Stimulated activated CD8-positive, alpha-beta memory T cell treated with anti-CD3 and anti-CD28 coated beads, Interleukin-12 subunit alpha, Interleukin-12 subunit beta, amount 100 ng/mL, for 4 hours (primary cell): ENCODE data around the gene SNX9.
"Not testable (repeated sequence)": the region's sequence is repeated elsewhere in the genome, so short reads cannot be mapped to it uniquely, and the experiment has no call there.

Experiments
- DNase-seq: peaks from one replicate; pipeline ENCODE4 v3.0.0-alpha.2; 2020; ENCODE audit warnings: low read depth

The SNX9 gene

DNA sequence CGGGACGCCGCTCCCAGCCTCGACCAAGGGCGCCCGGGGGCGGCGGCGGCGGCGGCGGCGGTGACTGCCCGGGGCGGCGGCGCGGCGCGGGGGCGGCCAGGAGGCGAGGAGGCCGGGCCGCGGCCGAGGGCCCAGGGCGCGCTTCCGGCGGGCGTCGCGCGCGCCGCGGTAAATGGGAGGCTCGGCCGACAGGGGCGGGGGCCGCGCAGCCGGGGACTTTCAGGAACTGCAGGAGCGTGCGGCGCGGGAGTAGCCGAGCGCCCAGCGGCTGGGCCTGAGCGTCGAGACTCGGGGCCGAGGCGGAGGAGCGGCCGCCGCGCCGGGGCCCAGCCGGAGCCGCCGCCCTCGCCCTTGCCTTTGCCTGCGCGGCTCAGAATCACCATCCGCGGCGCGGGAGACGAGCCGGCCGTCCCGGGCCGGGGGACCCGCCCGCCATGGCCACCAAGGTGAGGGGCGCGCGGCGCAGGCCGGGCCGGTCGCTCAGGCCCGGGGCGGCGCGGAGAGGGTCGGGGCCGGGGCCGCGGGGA is at the start of gene SNX9:
SNX9 (plus strand) TSS at position 246 of the 527 bp plus-strand sequence; CDS start at position 435, 189 bp downstream.
- peak; percentile 51 for DNase-seq

DNA sequence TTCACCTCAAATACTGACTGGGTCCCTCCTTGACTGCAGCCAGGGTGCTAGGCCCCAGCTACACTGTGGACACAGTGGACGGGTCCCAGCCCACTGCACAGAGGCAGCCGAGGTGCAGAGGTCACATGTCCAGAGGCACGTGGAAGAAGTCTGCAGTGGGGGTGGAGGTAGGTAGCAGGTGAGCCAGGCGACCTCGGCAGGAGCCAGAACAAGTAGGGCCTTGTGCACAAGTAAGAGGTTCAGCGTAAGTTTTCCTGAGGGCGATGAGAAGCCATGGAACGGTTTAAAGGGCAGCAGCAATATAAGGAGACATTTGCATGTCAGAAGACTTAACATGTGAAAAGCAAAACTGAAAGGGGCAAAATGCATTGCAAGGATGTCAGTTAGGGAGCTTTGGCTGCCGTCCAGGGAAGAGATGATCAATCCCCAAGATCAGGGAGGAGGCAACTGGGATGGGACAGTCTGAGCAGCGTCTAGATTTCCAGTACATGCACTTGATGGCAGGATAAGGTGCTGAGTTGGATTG is 49.7 kb upstream of the SNX9 start:
- no peak for DNase-seq

DNA sequence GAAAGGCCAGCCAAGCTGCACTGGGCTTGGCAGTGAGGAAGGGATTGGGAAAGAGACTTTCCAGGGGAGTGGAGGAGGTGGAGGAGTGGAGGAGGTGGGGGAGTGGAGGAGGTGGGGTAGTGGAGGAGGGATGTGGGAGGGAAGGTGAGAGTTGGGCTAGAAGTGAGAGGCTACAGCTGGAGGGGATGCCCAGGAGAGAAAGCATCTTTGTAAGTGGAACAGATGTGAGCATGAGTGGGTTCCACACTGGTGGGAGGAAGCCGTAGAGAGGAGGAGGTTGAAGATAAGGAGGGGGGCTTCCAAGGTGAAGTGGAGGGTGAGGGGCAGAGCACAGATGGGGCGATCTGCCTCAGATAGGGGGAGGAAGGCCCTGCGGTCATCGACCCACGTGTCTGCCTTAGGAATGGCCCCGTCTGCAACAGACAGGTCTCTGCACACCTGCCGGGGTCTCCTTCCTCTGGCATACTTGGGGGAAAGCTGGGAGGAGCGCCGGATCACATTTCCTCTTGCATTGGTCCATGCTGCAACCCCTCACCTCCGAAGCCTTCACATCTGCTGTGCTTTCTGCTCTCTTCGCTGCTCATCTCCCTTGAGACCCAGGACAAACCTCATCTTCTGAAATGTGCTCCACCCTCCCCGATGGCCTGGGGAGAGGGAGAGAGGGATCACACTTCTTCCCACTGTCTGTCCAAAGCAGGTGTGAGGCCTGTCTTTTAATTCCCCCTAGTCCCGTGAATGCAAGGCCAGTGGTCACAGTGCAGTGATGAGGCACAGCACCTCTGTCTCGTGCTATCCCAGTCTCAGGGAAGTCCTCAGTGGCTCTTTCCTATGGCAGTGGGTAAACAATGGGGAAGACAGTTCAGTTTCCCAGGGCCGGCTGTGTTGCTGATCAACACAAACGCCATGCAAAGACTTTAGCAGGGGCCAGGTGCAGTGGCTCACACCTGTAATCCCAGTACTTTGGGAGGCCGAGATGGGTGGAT is 48.6 kb upstream of the SNX9 start:
- DNase-seq: no peak

GRCh38 chr6:157775376-157775775 is 47.7 kb upstream of the SNX9 start:
- no peak for DNase-seq

DNA sequence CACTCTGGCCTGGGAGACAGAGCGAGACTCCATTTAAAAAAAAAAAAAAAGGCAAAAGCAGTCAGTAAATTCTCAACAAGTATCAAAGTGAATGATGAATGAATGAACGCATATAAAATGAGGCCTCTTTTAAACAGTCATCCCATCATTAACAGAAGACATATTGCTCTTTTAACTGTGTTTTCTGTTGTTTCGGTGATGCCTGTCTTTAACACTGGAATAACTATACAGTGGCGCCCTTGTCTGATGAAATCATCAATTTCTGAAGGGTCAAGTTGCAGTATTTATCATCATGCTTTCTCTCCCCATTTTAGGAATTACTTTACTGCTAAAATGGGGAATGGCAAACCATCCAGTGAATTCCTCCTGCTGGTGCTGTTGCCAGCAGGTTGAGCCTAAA is 45.7 kb upstream of the SNX9 start:
- DNase-seq: no peak

DNA sequence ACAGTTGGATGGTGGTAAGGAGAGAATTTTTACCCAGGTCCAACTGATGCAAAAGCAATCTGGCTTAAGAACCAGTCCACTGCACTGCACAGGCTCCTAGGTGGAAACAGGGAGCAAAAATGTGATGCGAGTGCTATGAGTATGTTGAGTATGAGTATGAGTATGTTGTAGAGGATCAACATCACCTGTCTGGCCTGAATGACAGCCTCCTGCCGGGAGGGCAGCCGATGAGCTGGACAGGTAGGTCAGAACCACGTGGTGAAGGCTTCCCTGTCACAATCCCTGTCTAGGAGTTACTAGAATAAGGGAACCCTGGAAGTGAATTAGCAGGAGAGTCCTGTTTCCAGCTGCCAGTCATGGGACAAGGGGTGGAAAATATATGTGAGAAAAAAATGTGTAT is 44.3 kb upstream of the SNX9 start:
- no peak for DNase-seq

DNA sequence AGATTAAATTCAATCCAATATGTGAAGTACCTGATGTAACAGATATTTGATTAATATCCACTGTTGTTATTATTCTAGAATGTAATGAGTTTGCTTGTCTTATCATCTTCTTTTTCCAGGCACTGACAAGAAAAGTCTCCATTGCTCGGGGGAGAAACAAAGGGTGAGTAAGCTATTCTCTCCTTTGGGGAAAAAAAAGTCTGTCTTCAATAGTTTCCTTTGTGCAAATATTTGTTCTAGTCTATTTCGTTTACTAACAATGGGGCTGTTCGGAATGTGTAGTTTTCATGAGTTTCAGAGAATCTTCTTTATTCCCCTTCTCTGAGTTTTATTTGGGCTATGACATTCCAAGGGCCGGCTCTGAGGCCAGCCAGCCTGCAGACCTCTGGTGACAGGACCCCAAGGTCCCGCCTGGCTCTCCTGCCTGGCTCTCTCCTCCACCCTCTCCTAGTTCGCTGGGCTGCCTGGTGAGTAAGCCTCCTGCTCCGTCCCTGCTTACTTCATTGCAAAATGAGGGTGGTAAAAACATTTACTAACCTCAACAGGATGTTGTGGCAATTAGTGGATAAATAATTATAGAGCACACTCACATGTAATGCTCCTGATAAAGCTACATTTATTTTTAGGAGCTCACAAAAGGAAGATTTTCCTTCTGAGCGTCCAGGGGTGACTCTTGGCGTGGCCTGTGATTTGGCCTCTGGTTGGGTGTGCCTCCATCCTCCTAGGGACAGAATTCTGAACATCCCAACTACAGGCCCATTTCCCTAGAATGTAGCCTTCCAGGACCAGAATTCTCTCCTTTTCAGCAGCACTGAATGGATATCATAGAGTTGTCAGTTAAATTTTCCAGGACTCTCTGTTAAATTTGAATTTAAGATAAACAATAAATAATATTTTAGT is 43.1 kb upstream of the SNX9 start:
- no peak for DNase-seq

DNA sequence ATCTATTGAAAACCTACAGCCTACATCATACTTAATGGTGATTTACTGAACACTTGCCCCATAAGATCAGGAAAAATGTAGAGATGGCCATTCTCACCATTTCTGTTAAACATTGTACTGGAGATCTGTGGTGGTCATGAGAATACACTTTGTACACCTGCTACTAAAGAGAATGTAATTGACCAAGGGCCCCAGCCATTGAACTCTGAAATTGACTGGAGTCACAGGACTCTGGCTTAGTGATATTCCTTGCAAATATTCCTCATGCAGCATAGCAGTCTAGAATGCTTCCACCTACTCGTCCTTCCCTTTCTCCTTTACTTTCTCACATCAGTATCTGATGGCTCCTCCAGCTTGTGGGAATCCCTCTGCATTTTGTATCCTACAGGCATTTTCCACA is 37.4 kb upstream of the SNX9 start:
- DNase-seq: no peak

- DNase-seq: no peak
Observed at GRCh38 chr6:157786221-157786620, 36.8 kb upstream of the SNX9 start.

DNA sequence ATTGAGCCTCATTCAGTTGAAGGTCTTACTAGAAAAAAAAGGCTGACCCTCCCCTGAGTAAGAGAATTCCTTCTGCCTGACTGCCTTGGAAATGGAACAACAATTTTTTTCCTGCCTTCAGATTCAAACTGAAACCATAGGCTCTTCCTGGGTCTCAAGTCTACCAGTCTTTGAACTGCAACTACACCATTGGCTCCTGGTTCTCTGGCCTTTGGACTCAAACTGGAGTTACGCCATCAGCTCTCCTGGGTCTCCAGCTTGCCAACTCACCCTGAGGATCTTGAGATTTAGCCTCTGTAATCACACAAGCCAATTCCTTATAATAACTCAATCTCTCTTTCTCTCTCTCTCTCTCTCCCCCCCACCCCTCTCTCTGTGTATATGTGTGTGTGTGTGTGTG is 36.0 kb upstream of the SNX9 start:
- no peak for DNase-seq

DNA sequence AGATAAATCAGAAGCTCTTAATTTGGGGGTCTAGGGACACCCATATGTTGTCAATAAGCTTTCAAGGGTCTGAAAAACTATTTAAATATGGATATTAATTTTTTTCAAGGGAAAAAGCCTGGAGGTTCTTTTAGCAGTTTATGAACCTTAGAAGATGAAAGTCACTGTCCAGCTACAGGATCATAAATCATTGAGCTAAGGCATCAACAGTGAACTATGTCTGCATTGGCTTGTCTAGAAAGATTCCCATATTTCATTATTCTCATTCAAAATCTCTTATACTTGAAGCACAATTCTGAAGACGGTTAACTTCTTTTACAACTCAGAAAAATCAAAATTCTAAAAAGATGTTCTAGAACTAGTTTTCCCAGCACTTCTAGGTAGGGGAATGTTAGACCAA is 34.9 kb upstream of the SNX9 start:
- DNase-seq: no peak

GRCh38 chr6:157789297-157789696 is 33.7 kb upstream of the SNX9 start:
- DNase-seq: no peak

DNA sequence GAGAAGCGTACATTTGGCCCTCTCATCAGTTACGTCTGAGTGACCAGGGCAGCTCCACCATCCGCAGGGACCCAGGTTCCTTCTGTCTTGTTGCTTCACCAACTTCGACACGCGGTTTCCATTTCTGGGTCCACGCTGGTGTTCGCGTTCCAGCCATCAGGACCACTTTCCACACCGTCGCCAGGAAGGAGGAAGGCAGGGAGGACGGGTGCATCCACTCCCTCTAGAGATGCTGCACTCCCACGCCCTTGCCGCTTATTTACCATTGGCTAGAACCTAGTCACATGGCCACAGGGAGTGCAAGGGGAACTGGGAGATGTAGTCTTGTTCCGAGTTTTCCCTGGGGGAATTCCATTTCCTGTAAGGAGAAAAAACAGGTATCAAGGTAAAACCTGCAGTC is 33.2 kb upstream of the SNX9 start:
- no peak for DNase-seq

- DNase-seq: no peak
Observed at GRCh38 chr6:157790548-157791160, 32.4 kb upstream of the SNX9 start.

GRCh38 chr6:157791450-157791849 is 31.6 kb upstream of the SNX9 start:
- no peak for DNase-seq

DNA sequence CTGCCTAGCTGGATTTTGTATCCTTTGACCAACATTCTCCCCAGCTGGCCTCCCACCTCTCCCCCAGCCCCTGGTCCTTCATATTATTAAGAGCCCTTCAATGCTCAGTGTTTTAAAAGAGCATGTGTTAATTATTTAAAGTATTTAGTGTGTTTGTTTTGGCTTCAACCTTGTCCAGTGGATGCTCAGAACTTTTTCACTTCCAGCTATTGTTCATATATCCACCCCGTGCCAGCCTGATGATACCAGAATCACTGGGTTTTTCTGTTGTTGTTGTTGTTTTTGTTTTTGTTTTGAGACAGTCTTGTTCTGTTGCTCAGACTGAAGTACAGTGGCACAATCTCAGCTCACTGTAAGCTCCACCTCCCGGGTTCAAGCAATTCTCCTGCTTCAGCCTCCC is 30.4 kb upstream of the SNX9 start:
- DNase-seq: no peak

- DNase-seq: not testable (repeated sequence)
Observed at GRCh38 chr6:157794012-157794411, 29.0 kb upstream of the SNX9 start.

- DNase-seq: no peak
Observed at GRCh38 chr6:157795841-157796240, 27.2 kb upstream of the SNX9 start.

- DNase-seq: no peak
Observed at GRCh38 chr6:157798851-157799250, 24.2 kb upstream of the SNX9 start.

GRCh38 chr6:157799561-157799960 is 23.5 kb upstream of the SNX9 start:
- not testable (repeated sequence) for DNase-seq

DNA sequence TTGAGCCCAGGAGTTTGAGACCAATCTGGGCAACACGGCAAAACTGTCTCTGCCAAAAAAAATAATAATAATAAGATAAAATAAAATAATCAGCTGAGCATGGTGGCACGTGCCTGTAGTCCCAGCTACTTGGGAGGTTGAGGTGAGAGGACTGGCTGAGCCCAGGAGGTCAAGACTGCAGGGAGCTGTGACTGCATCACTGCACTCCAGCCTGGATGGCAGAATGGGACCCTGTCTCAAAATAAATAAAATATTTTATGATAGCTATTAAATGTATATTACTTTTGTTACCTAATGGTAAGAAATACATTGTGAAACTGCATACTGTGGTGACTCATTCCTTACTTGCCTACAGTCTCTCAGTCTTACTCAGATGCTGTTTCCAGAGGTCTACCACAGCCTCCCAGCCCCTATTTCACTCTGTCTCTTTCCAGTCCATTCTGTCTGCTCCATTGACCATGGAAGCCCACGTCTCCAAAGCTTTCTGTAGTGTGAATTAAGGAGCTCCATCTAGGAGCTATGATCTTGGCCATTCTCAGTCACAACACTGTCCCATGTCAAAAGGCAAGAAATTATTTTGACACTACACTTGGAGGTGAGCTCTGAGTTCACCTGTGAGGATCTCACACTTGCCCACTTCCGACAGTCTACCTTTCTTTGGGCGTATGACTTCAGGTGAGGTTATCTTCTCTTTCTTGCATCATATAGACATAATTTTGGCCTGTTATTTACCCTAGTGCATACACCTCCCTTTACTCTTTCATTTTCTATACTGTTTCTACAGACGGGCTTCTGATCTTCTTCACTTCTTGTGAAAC is 22.4 kb upstream of the SNX9 start:
- DNase-seq: no peak
